ENCODE results near the gene ADAMTS20.

ADAMTS20 gene

DNA sequence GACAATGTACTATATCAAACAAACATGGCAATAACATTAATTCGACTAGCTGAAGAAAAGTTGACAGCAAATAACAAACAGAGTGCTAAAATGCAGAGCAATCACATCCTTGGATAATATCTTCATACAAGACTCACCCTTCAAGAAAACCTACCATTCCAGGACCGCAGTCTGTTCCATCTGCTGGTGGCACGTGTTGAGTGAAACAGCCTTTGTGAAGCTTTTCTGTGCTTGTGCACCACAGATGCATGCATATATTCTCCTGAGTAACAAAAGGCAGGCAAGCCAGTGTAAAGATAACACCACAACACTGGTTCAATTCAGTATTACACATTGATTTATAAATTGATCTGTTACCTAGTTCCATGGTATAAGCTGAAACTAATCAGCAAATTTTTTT is 89.3 kb downstream of the ADAMTS20 start:
- Mint-ChIP-seq H3K9me3 (no peaks in the 10 kb centered on the region), H3K4me3 (no peak overlapping the region), H3K27ac (no peak overlapping the region), H3K4me1 (no peaks in the 10 kb centered on the region), H3K36me3 (ENCODE audit: low read depth) (peaks cover 4% of the 10 kb centered on the region), H3K27me3 (ENCODE audit: low read depth) (no peaks in the 10 kb centered on the region)
- TF ChIP-seq, protein P1, sequence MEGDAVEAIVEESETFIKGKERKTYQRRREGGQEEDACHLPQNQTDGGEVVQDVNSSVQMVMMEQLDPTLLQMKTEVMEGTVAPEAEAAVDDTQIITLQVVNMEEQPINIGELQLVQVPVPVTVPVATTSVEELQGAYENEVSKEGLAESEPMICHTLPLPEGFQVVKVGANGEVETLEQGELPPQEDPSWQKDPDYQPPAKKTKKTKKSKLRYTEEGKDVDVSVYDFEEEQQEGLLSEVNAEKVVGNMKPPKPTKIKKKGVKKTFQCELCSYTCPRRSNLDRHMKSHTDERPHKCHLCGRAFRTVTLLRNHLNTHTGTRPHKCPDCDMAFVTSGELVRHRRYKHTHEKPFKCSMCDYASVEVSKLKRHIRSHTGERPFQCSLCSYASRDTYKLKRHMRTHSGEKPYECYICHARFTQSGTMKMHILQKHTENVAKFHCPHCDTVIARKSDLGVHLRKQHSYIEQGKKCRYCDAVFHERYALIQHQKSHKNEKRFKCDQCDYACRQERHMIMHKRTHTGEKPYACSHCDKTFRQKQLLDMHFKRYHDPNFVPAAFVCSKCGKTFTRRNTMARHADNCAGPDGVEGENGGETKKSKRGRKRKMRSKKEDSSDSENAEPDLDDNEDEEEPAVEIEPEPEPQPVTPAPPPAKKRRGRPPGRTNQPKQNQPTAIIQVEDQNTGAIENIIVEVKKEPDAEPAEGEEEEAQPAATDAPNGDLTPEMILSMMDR (IDR thresholded peaks at IDR 0.05; ENCODE audit: unreplicated experiment in 3 of 3), result no peak

DNA sequence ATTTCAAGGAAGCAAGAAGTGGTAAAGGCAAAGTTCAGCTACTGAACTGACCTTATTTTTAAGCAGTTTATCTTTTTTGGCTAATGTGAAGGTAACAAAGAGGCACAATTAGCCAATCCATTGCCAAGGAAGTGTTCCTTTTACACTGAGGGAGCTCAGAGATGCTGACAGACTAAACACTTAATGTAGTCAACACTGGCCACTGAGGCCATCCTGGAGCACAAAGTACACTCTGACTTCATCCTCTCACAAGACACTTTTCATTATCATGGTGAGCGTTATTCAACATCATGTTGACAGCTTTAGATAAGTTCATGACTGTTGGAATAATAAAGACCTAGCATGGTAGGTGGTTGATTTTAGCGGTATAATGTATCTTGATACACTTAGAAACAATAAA is 89.9 kb downstream of the ADAMTS20 start:
- Mint-ChIP-seq H3K27me3 (ENCODE audit: low read depth) (no peaks in the 10 kb centered on the region), H3K36me3 (ENCODE audit: low read depth) (peaks cover 11% of the 10 kb centered on the region), H3K4me1 (no peaks in the 10 kb centered on the region), H3K27ac (no peak overlapping the region), H3K4me3 (no peak overlapping the region), H3K9me3 (peaks cover 2% of the 10 kb centered on the region)
- TF ChIP-seq, protein P1 (IDR thresholded peaks at IDR 0.05; ENCODE audit: unreplicated experiment in 3 of 3), result no peak

DNA sequence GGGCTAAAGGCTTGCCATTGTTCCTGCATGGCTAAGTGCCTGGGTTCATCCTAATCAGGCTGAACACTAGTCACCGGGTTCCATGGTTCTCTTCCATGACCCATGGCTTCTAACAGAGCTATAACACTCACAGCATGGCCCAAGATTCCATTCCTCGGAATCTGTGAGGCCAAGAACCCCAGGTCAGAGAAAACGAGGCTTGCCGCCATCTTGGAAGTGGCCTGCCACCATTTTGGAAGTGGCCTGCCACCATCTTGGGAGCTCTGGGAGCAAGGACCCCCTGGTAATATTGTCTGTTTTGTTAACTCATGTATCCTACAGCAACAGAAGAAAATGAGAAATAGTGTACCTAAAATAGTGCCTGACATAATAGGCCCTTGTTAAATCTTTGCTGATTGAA is 92.7 kb downstream of the ADAMTS20 start:
- Mint-ChIP-seq H3K27me3 (ENCODE audit: low read depth) (no peaks in the 10 kb centered on the region), H3K36me3 (ENCODE audit: low read depth) (peaks cover 19% of the 10 kb centered on the region), H3K4me1 (no peaks in the 10 kb centered on the region), H3K4me3 (no peak overlapping the region), H3K9me3 (peaks cover 4% of the 10 kb centered on the region), H3K27ac (no peak overlapping the region)
- TF ChIP-seq, protein P1 (IDR thresholded peaks at IDR 0.05; ENCODE audit: unreplicated experiment in 3 of 3), result no peak

DNA sequence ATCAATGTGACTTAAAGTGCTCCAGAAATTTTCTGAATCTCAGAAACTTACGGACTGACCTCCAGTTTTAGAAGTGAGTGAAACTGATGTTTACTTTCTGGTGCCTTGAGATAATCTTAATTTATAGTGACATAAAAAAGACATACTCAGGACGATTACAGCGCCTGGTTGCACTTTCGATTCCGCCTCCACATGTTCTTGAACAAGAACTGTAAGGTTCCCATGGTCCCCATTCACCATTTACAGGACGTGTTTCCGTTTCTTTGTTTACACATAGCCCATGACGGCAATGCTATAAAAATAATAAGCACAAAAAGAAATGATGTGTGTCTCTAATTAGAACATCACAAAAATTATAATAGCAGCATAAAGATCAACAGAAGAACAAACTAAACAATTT is 98.2 kb downstream of the ADAMTS20 start:
- Mint-ChIP-seq H3K36me3 (ENCODE audit: low read depth) (peaks cover 27% of the 10 kb centered on the region), H3K9me3 (peaks cover 4% of the 10 kb centered on the region), H3K4me3 (no peak overlapping the region), H3K4me1 (no peaks in the 10 kb centered on the region), H3K27ac (no peak overlapping the region), H3K27me3 (ENCODE audit: low read depth) (no peaks in the 10 kb centered on the region)
- TF ChIP-seq, protein P1 (IDR thresholded peaks at IDR 0.05; ENCODE audit: unreplicated experiment in 3 of 3), result no peak

DNA sequence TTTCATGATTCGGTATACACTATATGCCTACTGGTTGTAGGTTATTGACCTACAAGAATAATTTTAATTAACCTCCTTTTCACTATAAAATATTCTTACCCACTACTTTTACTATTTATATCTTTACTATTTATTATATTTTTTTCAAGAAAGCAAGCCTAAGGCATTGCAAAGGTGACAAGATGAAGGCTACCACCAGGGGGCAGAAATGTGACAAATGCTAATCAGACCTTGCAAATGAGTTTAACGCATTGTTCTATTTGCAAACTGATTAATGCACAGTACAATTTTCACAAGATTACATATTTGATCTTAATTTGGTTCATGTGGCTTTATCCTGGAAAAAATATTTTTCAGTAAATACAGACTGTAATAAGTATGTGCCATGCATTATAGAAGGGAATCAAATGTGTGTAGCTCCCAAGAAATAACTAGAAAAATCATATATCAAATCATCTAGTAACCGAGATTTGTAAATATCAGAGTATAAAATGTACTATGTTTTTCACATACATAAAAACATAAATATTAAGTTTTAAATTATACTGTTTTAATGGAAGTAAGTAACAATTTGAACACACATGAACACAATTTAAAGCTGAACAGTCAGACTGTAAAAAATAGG is 107.0 kb downstream of the ADAMTS20 start:
- peaks cover 3% of the 10 kb centered on the region for H3K9me3 Mint-ChIP-seq

DNA sequence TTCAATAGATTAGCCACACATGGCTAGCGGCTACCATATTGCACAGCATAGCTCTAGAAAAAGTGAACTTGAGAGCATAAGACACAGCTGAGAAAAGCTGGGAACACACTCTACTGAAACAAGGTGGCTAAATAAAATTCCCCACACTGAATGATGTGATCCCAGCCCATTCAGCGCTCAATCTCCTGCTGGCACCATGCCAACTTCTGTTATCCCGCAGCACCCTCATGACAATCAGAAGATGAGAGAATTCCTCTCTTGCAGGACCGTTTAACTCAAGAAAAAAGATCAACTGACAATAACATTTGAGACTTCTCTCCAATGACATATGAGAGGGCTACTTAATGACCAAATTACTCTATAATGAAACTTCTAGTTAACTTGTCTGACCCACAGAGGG is 115.4 kb downstream of the ADAMTS20 start:
- Mint-ChIP-seq H3K36me3 (ENCODE audit: low read depth) (peaks cover 19% of the 10 kb centered on the region), H3K27ac (no peak overlapping the region), H3K4me1 (no peaks in the 10 kb centered on the region), H3K4me3 (no peak overlapping the region), H3K9me3 (no peaks in the 10 kb centered on the region), H3K27me3 (ENCODE audit: low read depth) (no peaks in the 10 kb centered on the region)
- TF ChIP-seq, protein P1 (IDR thresholded peaks at IDR 0.05; ENCODE audit: unreplicated experiment in 3 of 3), result no peak

More for the DNA sequence above, 107.0 kb downstream of the ADAMTS20 start:
- no peaks in the 10 kb centered on the region for H3K4me1 Mint-ChIP-seq
- H3K36me3 Mint-ChIP-seq (ENCODE audit: low read depth), result peaks cover 10% of the 10 kb centered on the region
- TF ChIP-seq, protein P1 (IDR thresholded peaks at IDR 0.05; ENCODE audit: unreplicated experiment in 3 of 3), result peak; percentile 76 to 91 (median 77)
- no peak overlapping the region for H3K27ac Mint-ChIP-seq
- H3K4me3 Mint-ChIP-seq, result no peak overlapping the region
- no peaks in the 10 kb centered on the region for H3K27me3 Mint-ChIP-seq (ENCODE audit: low read depth)

Measured in nephron (organoid).